CD4-positive, CD25-positive, alpha-beta regulatory T cell (primary cell): ENCODE data around the gene CCT7. TPM values are rescaled to one million over a fixed set of nuclear protein-coding genes. Genes with fewer than 3 reads are reported as not detected.
A peak's percentile ranks its signal among the peaks of the same experiment; 100 is the strongest.

Experiments
- ATAC-seq, 2 donors: fragments of 150-1000 bp; cut with Tn5 transposase; one replicate each; pipeline ENCODE4 v1.10.0; 2021; ENCODE audit warnings: low read depth in 2 of 2, moderate number of reproducible peaks in 2 of 2, moderate library complexity in 1 of 2
- DNase-seq, 3 donors: peaks; one replicate each; pipeline versions ENCODE4 v3.0.0 to v3.0.0-alpha.2; 2012 to 2022; ENCODE audit warnings: mixed read lengths in 1 of 3
- H3K27ac ChIP-seq: one replicate; pipeline ENCODE4 v1.7.0; 2013; ENCODE audit warnings: mild to moderate bottlenecking, low read length; ENCODE audit not compliant: insufficient read depth, poor library complexity, severe bottlenecking
- H3K27me3 ChIP-seq: one replicate; pipeline ENCODE4 v1.7.0; 2013; ENCODE audit warnings: low read length; ENCODE audit not compliant: control insufficient read depth, insufficient read depth
- H3K36me3 ChIP-seq: one replicate; pipeline ENCODE4 v1.7.0; 2013; ENCODE audit warnings: mild to moderate bottlenecking, low read length, moderate library complexity; ENCODE audit not compliant: control insufficient read depth, insufficient read depth
- H3K4me1 ChIP-seq: 2 replicates; pipeline ENCODE4 v1.7.0; 2013; ENCODE audit warnings: mild to moderate bottlenecking, low read length; ENCODE audit not compliant: insufficient read depth, control insufficient read depth, poor library complexity, severe bottlenecking
- H3K4me3 ChIP-seq: one replicate; pipeline ENCODE4 v1.7.0; 2013; ENCODE audit warnings: low read depth, mild to moderate bottlenecking, low read length, moderate library complexity
- H3K9me3 ChIP-seq, 2 experiments: 1 replicate in 1 of 2; 2 replicates in 1 of 2; pipeline ENCODE4 v1.7.0; 2013; ENCODE audit warnings: low read length in 2 of 2, mild to moderate bottlenecking in 1 of 2, moderate library complexity in 1 of 2; ENCODE audit not compliant: control insufficient read depth in 2 of 2
- H3K27ac Mint-ChIP-seq, 3 donors: one replicate each; pipeline ENCODE4 v1.8.0; 2020 to 2022; ENCODE audit warnings: mild to moderate bottlenecking in 3 of 3, mixed read lengths in 3 of 3, moderate library complexity in 2 of 3
- H3K27me3 Mint-ChIP-seq: one replicate; pipeline ENCODE4 v1.8.0; 2022; ENCODE audit warnings: mild to moderate bottlenecking, mixed read lengths
- H3K36me3 Mint-ChIP-seq: one replicate; pipeline ENCODE4 v1.8.0; 2020; ENCODE audit warnings: mixed read lengths
- H3K4me1 Mint-ChIP-seq, 4 donors: one replicate each; pipeline ENCODE4 v1.8.0; 2020 to 2022; ENCODE audit warnings: mixed read lengths in 4 of 4, mild to moderate bottlenecking in 1 of 4
- H3K4me3 Mint-ChIP-seq, 4 donors: one replicate each; pipeline ENCODE4 v1.8.0; 2020 to 2022; ENCODE audit warnings: mild to moderate bottlenecking in 4 of 4, mixed read lengths in 4 of 4, moderate library complexity in 3 of 4
- H3K9me3 Mint-ChIP-seq, 7 donors: one replicate each; pipeline ENCODE4 v1.8.0; 2020 to 2022; ENCODE audit warnings: mixed read lengths in 7 of 7, mild to moderate bottlenecking in 3 of 7, moderate library complexity in 2 of 7
- polyA plus RNA-seq, 4 donors: library from polyadenylated mRNA; unstranded; fragments of 300-500 nt; fragmentation: Illumina TruSeq; gene quantifications; one replicate each; pipeline ENCODE4 v1.2.3, GENCODE V29; 2021
- total RNA-seq: library from RNA; stranded (reverse); gene quantifications from one replicate; pipeline ENCODE4 v1.2.3, GENCODE V29; 2022

CCT7 gene
- total and polyA plus RNA-seq, 5 donors from 2014 or later, result 114 to 287 (median 275) TPM

DNA sequence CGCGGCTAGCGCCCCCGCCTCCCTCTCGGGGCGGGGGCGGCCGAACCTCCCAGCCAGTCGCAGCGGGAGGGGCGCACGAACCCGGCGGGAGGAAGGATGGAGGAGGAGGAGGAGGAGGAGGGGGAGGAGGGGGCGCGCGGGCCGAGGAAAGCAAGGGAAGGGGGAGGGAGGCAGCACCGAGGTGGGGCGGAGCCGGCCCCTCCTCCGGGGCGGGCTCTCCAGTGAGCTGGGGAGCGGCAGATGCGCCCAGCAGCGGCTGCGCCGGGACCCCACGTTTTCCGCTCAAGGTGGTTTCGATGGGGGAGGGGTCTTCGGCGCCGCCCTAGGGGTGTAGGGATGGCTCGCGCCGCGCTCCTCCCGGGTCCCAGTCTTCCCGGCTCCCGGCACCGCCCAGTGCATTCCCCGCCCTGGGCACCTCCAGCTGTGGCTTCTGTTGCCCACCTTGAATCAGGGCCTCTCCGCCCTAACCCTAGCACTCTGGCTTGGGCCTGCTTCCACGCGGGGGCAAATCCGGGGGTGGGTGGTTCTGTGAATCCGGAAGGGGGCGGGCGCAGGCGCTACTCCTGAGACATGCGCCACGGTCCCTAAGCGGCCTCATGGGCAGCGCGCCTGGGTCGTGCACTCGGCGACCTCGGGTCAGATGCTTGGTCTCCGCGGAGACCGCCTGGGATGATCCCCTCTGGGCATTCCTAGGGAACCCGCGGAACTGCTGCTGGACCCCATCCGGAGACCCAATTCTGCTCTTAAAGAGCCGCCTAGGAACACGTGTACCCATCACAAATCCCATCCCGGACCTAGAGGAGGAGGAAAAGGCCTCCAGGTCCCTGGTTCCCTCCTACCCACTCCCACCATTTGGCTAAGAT, 50.4 kb downstream of the CCT7 start, which contains the start of gene FBXO41:
Gene FBXO41 (minus strand): TSS at position 183 of the 863 bp plus-strand sequence. CDS start 14,848 bp downstream, outside the sequence.
- Mint-ChIP-seq H3K4me1 (peaks cover 0 to 28% (median 11%) of the 10 kb centered on the region in 4 donors), H3K27ac (peak within 1 kb of the TSS in 1 of 3 donors; percentile 86), H3K36me3 (peaks cover 4% of the 10 kb centered on the region), H3K27me3 (peaks cover 18% of the 10 kb centered on the region), H3K9me3 (no peaks in the 10 kb centered on the region), H3K4me3 (peak within 1 kb of the TSS; percentile 84 to 93 (median 88))
- Histone ChIP-seq H3K27ac (peak within 1 kb of the TSS; percentile 50), H3K27me3 (peaks cover 8% of the 10 kb centered on the region), H3K4me1 (peaks cover 18% of the 10 kb centered on the region), H3K4me3 (peak within 1 kb of the TSS; percentile 41), H3K9me3 (no peaks in the 10 kb centered on the region), H3K36me3 (no peaks in the 10 kb centered on the region)
- ATAC-seq (peak; percentile 72 to 77), DNase-seq (peak; percentile 58 to 83 (median 59))

DNA sequence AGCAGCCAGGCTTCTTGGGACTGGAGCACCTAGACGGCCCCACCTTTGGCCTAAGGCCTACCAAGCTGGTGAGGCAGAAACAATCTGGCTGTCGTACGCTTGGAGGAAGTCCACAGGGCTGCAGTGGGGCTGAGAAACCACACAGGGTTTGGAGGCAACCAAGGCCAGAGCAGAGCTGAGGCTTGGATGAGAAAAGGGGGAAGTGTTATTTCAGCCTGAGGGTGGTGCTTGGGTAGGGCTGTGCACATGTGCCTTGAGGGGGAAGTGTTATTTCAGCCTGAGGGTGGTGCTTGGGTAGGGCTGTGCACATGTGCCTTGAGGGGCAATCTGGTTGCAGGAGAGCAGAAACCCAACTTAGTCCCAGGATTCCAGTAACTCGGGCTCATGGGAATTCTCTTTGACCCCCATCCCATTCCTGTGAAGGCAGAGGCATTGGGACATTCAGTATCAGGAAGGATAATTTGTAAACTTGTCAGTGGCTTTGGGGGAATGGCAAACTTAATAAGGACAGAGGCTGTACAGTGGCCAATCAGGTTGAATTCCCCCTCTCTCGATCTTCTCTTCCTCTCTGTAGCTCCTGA, 51.1 kb downstream of the CCT7 start:
- Mint-ChIP-seq H3K36me3 (peaks cover 4% of the 10 kb centered on the region), H3K27me3 (peaks cover 21% of the 10 kb centered on the region), H3K4me3 (peak overlapping the region; percentile 48 to 84 (median 77)), H3K4me1 (peaks cover 0 to 28% (median 11%) of the 10 kb centered on the region in 4 donors), H3K27ac (no peak overlapping the region), H3K9me3 (no peaks in the 10 kb centered on the region)
- ATAC-seq (peak; percentile 27 to 39), DNase-seq (peak in 1 of 3 donors; percentile 32)
- H3K27ac ChIP-seq, result no peak overlapping the region
- peaks cover 18% of the 10 kb centered on the region for H3K4me1 ChIP-seq
- H3K4me3 ChIP-seq, result peak overlapping the region; percentile 41
- peaks cover 11% of the 10 kb centered on the region for H3K27me3 ChIP-seq
- H3K9me3 ChIP-seq, result no peaks in the 10 kb centered on the region
- no peaks in the 10 kb centered on the region for H3K36me3 ChIP-seq

DNA sequence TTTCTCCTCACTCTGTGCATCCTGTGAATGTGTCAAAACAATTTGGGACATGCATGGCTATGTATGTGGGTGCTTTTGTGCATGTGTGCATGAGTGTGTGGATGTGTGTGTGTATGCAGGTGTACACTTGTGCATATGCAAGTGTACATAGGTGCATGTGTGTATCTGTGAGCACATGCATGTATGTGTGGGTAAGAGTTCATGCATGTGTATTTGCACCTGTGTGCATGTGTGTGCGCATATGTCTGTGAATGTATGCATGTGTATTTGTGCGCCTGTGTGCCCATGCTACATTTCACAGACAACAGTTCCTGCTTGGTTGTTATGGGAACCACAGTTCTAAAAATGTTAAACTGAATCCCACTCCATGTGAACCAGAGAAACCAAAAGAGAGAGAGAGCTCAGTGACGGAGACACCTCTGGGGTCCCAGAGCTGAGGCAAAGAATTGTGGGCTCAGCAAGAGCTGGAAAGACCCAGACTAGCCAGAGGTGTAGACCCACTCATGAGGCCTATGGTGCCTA, 52.1 kb downstream of the CCT7 start:
- Mint-ChIP-seq H3K9me3 (peaks cover 0 to 5% (median 0%) of the 10 kb centered on the region in 7 donors), H3K4me3 (peak overlapping the region in 3 of 4 donors; percentile 48 to 75 (median 73)), H3K36me3 (no peaks in the 10 kb centered on the region), H3K27me3 (peaks cover 29% of the 10 kb centered on the region), H3K4me1 (peaks cover 0 to 38% (median 13%) of the 10 kb centered on the region in 4 donors), H3K27ac (no peak overlapping the region)
- DNase-seq, result no peak
- Histone ChIP-seq H3K27me3 (peaks cover 15% of the 10 kb centered on the region), H3K27ac (no peak overlapping the region), H3K36me3 (no peaks in the 10 kb centered on the region), H3K4me1 (peaks cover 23% of the 10 kb centered on the region), H3K4me3 (no peak overlapping the region), H3K9me3 (no peaks in the 10 kb centered on the region)
- ATAC-seq, result no peak

DNA sequence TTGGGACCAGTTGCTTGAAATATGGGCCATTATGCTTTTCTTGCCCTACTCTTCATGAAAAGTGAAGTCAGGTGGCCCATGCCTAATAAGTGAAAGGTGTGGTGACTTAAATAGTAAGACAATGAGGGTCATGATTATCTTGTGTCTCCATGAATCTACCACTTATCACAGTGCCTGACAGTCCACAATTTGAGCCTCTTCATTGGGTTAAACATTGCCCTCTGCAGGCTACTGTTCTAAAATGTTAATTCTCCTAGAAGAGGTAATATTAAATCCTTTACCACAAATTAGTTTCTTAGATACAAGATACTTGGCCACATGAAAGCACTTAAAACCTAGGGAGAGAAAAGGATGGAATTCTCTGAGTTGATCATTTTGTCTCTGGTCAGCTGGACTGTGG, 55.2 kb downstream of the CCT7 start:
- no peak overlapping the region for H3K4me3 ChIP-seq
- ATAC-seq (no peak), DNase-seq (peak in 1 of 3 donors; percentile 26)
- H3K27me3 Mint-ChIP-seq, result peaks cover 48% of the 10 kb centered on the region
- H3K27me3 ChIP-seq, result peaks cover 16% of the 10 kb centered on the region
- no peak overlapping the region for H3K27ac Mint-ChIP-seq
- peaks cover 40% of the 10 kb centered on the region for H3K4me1 ChIP-seq
- H3K4me1 Mint-ChIP-seq, result peaks cover 0 to 34% (median 13%) of the 10 kb centered on the region in 4 donors
- H3K9me3 ChIP-seq, result peaks cover 1 to 2% of the 10 kb centered on the region in 2 experiments
- peak overlapping the region in 1 of 4 donors; percentile 34 for H3K4me3 Mint-ChIP-seq
- H3K36me3 Mint-ChIP-seq, result no peaks in the 10 kb centered on the region
- no peaks in the 10 kb centered on the region for H3K36me3 ChIP-seq
- H3K9me3 Mint-ChIP-seq, result peaks cover 0 to 5% (median 0%) of the 10 kb centered on the region in 7 donors
- H3K27ac ChIP-seq, result no peak overlapping the region

GRCh38 chr2:73290049-73290839, 56.1 kb downstream of the CCT7 start:
- DNase-seq (peak in 2 of 3 donors; percentile 48 to 71), ATAC-seq (no peak)
- peaks cover 0 to 9% (median 0%) of the 10 kb centered on the region in 7 donors for H3K9me3 Mint-ChIP-seq
- peaks cover 0 to 28% (median 12%) of the 10 kb centered on the region in 4 donors for H3K4me1 Mint-ChIP-seq
- H3K36me3 ChIP-seq, result no peaks in the 10 kb centered on the region
- peaks cover 3% of the 10 kb centered on the region in 2 experiments for H3K9me3 ChIP-seq
- peak overlapping the region in 3 of 4 donors; percentile 29 to 65 (median 64) for H3K4me3 Mint-ChIP-seq
- H3K27me3 Mint-ChIP-seq, result peaks cover 55% of the 10 kb centered on the region
- peaks cover 24% of the 10 kb centered on the region for H3K27me3 ChIP-seq
- H3K27ac Mint-ChIP-seq, result no peak overlapping the region
- peaks cover 35% of the 10 kb centered on the region for H3K4me1 ChIP-seq
- no peaks in the 10 kb centered on the region for H3K36me3 Mint-ChIP-seq
- H3K4me3 ChIP-seq, result no peak overlapping the region
- H3K27ac ChIP-seq, result no peak overlapping the region

- H3K36me3 ChIP-seq, result no peaks in the 10 kb centered on the region
- no peak overlapping the region for H3K4me3 ChIP-seq
- ATAC-seq (peak in 1 of 2 donors; percentile 18), DNase-seq (peak; percentile 25 to 62 (median 58))
- H3K4me1 ChIP-seq, result peaks cover 35% of the 10 kb centered on the region
- Mint-ChIP-seq H3K27ac (no peak overlapping the region), H3K27me3 (peaks cover 64% of the 10 kb centered on the region), H3K4me3 (peak overlapping the region; percentile 64 to 85 (median 70)), H3K9me3 (peaks cover 0 to 10% (median 0%) of the 10 kb centered on the region in 7 donors), H3K4me1 (peaks cover 0 to 21% (median 6%) of the 10 kb centered on the region in 4 donors), H3K36me3 (no peaks in the 10 kb centered on the region)
- H3K27ac ChIP-seq, result no peak overlapping the region
- H3K9me3 ChIP-seq, result peaks cover 3% of the 10 kb centered on the region in 2 experiments
- peaks cover 32% of the 10 kb centered on the region for H3K27me3 ChIP-seq
Measured at GRCh38 chr2:73291093-73291460, 57.0 kb downstream of the CCT7 start.
